Adipocyte (in vitro differentiated cells): ENCODE results near the gene C16orf90.
"Not testable (repeated sequence)": the region's sequence is repeated elsewhere in the genome, so short reads cannot be mapped to it uniquely, and the experiment has no call there.

Experiments
- DNase-seq: peaks from one replicate; pipeline ENCODE4 v3.0.0-alpha.2; 2015; ENCODE audit warnings: low read depth
- H3K27me3 ChIP-seq: replicated peaks from 2 replicates; pipeline ENCODE4 v1.7.0; 2013; ENCODE audit warnings: mild to moderate bottlenecking, low read length, moderate library complexity; ENCODE audit not compliant: control insufficient read depth, insufficient read depth
- H3K36me3 ChIP-seq: 2 replicates; pipeline ENCODE4 v1.7.0; 2013; ENCODE audit warnings: low read length, mild to moderate bottlenecking, moderate library complexity; ENCODE audit not compliant: control insufficient read depth, insufficient read depth, severe bottlenecking
- H3K4me1 ChIP-seq: 2 replicates; pipeline ENCODE4 v1.7.0; 2013; ENCODE audit warnings: mild to moderate bottlenecking, low read length, moderate library complexity; ENCODE audit not compliant: control insufficient read depth, insufficient read depth
- H3K4me3 ChIP-seq: 2 replicates; pipeline ENCODE4 v1.7.0; 2013; ENCODE audit warnings: mild to moderate bottlenecking, low read length, moderate library complexity
- H3K9ac ChIP-seq: 2 replicates; pipeline ENCODE4 v1.7.0; 2013; ENCODE audit warnings: mild to moderate bottlenecking, low read length, moderate library complexity
- H3K9me3 ChIP-seq: 2 replicates; pipeline ENCODE4 v1.7.0; 2013; ENCODE audit warnings: mild to moderate bottlenecking, low read length, moderate library complexity; ENCODE audit not compliant: control insufficient read depth

The C16orf90 gene

GRCh38 chr16:3511286-3512180 lies 16.2 kb upstream of the C16orf90 start:
- Histone ChIP-seq H3K36me3 (peaks cover 81% of the 10 kb centered on the region), H3K4me1 (no peaks in the 10 kb centered on the region), H3K9ac (no peak overlapping the region), H3K9me3 (no peaks in the 10 kb centered on the region), H3K4me3 (no peak overlapping the region), H3K27me3 (no peaks in the 10 kb centered on the region)
- DNase-seq = no peak

- peaks cover 82% of the 10 kb centered on the region for H3K36me3 ChIP-seq
- no peaks in the 10 kb centered on the region for H3K4me1 ChIP-seq
- no peaks in the 10 kb centered on the region for H3K9me3 ChIP-seq
- no peak overlapping the region for H3K9ac ChIP-seq
- H3K27me3 ChIP-seq = no peaks in the 10 kb centered on the region
- no peak for DNase-seq
- H3K4me3 ChIP-seq = no peak overlapping the region
Observed at GRCh38 chr16:3510416-3510815, 15.1 kb upstream of the C16orf90 start.

GRCh38 chr16:3509470-3509928 lies 14.2 kb upstream of the C16orf90 start:
- no peaks in the 10 kb centered on the region for H3K27me3 ChIP-seq
- no peaks in the 10 kb centered on the region for H3K4me1 ChIP-seq
- H3K4me3 ChIP-seq = no peak overlapping the region
- peaks cover 77% of the 10 kb centered on the region for H3K36me3 ChIP-seq
- H3K9me3 ChIP-seq = no peaks in the 10 kb centered on the region
- H3K9ac ChIP-seq = no peak overlapping the region
- no peak for DNase-seq

DNA sequence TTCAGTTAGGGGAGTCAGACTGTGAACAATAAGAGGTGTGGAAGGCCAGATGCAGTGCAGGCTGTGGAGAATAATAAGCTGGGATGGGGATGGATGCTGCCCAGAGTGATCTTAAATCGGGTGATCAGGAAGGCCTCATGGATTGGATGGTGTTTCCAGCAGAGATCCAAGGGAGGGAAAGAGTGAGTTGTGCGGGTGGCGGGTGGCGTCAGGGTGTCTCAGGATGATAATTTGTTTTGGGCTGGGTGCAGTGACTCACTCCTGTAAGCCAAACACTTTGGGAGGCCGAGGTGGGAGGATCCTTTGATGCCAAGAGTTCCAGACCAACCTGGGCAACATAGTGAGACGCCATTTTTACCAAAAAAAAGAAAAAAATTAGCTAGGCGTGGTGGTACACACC lies 13.4 kb upstream of the C16orf90 start:
- no peak overlapping the region for H3K4me3 ChIP-seq
- no peaks in the 10 kb centered on the region for H3K4me1 ChIP-seq
- DNase-seq = no peak
- peaks cover 72% of the 10 kb centered on the region for H3K36me3 ChIP-seq
- H3K9me3 ChIP-seq = no peaks in the 10 kb centered on the region
- no peaks in the 10 kb centered on the region for H3K27me3 ChIP-seq
- H3K9ac ChIP-seq = no peak overlapping the region

- Histone ChIP-seq H3K27me3 (no peaks in the 10 kb centered on the region), H3K4me1 (peaks cover 12% of the 10 kb centered on the region), H3K4me3 (no peak overlapping the region), H3K9ac (no peak overlapping the region), H3K36me3 (peaks cover 31% of the 10 kb centered on the region), H3K9me3 (no peaks in the 10 kb centered on the region)
- no peak for DNase-seq
Observed at GRCh38 chr16:3503523-3503922, 8.2 kb upstream of the C16orf90 start.

DNA sequence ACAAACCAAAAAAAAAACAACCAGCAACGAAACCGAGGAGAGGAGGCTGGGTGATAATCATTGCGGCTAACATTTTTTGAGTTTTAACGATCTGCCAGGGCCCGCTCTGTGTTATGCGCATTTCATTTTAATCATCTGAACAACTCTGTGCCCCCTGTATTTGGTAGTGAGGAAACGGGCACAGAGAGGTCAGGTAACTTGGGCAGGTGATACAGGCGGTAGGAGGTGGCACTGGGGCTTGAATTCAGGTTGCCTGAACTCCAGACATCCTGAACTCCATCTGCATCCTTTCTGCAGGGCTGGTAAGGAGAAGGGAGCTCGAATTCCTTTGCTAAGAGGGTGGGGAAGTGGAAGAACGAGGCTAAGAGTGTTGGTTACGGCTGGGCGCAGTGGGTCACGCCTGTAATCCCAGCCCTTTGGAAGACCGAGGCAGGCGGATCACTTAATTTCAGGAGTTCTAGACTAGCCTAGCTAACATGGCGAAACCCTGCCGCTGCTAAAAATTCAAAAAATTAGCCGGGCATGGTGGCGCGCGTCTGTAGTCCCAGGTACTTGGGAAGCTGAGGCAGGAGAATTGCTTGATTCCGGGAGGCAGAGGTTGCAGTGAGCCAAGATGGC lies 6.6 kb upstream of the C16orf90 start:
- Histone ChIP-seq H3K9me3 (no peaks in the 10 kb centered on the region), H3K36me3 (peaks cover 20% of the 10 kb centered on the region), H3K4me1 (peaks cover 12% of the 10 kb centered on the region), H3K9ac (peak overlapping the region; percentile 94), H3K4me3 (peak overlapping the region; percentile 88), H3K27me3 (no peaks in the 10 kb centered on the region)
- DNase-seq = no peak

DNA sequence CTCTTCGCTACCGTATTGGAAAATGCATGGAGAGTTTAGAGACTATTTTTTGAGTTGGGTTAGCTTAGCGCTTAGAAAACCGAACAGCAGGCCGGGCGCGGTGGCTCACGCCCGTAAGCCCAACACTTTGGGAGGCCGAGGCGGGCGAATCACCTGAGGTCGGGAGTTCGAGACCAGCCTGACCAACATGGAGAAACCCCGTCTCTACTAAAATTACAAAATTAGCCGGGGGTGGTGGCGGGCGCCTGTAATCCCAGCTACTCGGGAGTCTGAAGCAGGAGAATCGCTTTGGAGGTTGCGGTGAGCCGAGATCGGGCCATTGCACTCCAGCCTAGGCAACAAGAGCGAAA lies 6.1 kb upstream of the C16orf90 start:
- H3K9me3 ChIP-seq, H3K27me3 ChIP-seq, DNase-seq: not testable (repeated sequence)
- Histone ChIP-seq H3K4me3 (peak overlapping the region; percentile 88), H3K9ac (peak overlapping the region; percentile 94), H3K4me1 (peaks cover 12% of the 10 kb centered on the region), H3K36me3 (peaks cover 16% of the 10 kb centered on the region)

- H3K9ac ChIP-seq = no peak overlapping the region
- no peaks in the 10 kb centered on the region for H3K9me3 ChIP-seq
- no peaks in the 10 kb centered on the region for H3K36me3 ChIP-seq
- H3K27me3 ChIP-seq = no peaks in the 10 kb centered on the region
- H3K4me3 ChIP-seq = no peak overlapping the region
- peaks cover 13% of the 10 kb centered on the region for H3K4me1 ChIP-seq
- no peak for DNase-seq
Observed at GRCh38 chr16:3498988-3499387, 3.7 kb upstream of the C16orf90 start.

DNA sequence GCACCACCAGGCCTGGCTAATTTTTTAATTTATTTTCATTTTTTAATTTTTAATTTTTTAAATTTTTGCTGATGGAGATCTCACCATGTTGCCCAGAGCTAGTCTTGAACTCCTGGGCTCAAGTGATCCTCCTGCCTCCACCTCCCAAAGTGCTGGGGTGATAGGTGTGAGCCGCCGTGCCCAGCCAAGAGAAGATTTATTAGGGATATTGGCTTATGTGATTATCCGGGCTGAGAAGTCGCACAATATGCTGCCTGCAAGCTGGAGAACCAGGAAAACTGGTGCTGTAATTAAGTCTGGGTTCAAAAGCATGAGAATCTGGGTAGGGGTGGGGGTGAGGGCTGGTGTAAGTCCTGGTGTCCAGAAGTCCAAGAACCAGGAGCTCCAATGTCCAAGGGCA lies 2.5 kb upstream of the C16orf90 start:
- Histone ChIP-seq H3K36me3 (no peaks in the 10 kb centered on the region), H3K9ac (no peak overlapping the region), H3K4me1 (peaks cover 23% of the 10 kb centered on the region), H3K27me3 (no peaks in the 10 kb centered on the region), H3K9me3 (no peaks in the 10 kb centered on the region), H3K4me3 (no peak overlapping the region)
- no peak for DNase-seq

DNA sequence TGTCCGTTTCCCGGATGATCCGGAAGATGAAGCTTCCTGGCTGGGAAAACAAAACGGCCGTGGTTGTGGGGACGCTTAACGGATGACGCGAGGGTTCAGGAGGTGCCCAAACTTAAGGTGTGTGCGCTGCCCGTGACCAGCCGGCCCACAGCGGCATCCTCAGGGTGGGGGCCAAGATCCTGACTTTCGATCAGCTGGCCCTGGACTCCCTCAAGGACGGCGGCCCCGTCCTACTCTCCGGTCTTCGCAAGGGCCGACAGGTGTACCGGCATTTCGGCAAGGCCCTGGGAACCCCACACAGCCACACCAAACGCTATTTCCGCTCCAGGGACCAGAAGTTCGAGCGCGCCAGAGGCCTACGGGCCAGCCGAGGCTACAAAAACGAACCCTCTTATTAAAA lies 1.1 kb upstream of the C16orf90 start:
- H3K4me1 ChIP-seq = peaks cover 11% of the 10 kb centered on the region
- no peak overlapping the region for H3K9ac ChIP-seq
- H3K9me3 ChIP-seq = no peaks in the 10 kb centered on the region
- DNase-seq = no peak
- H3K27me3 ChIP-seq = no peaks in the 10 kb centered on the region
- H3K4me3 ChIP-seq = no peak overlapping the region
- no peaks in the 10 kb centered on the region for H3K36me3 ChIP-seq

GRCh38 chr16:3494386-3494973 lies 809 bp downstream of the C16orf90 start:
- H3K9me3 ChIP-seq = no peaks in the 10 kb centered on the region
- peaks cover 11% of the 10 kb centered on the region for H3K4me1 ChIP-seq
- H3K36me3 ChIP-seq = no peaks in the 10 kb centered on the region
- H3K27me3 ChIP-seq = no peaks in the 10 kb centered on the region
- no peak for DNase-seq
- H3K9ac ChIP-seq = no peak overlapping the region
- no peak overlapping the region for H3K4me3 ChIP-seq
